Astrocyte of the cerebellum (primary cell): ENCODE data around the gene APOBEC3A.
"Not testable (repeated sequence)": the region's sequence is repeated elsewhere in the genome, so short reads cannot be mapped to it uniquely, and the experiment has no call there.

Experiments
- DNase-seq: peaks from one replicate; pipeline ENCODE4 v3.0.0-alpha.2; 2011; ENCODE audit warnings: low read depth
- H3K4me3 ChIP-seq: 2 replicates; pipeline ENCODE4 v1.5.1; 2011; ENCODE audit warnings: mild to moderate bottlenecking, low read depth, low read length, moderate library complexity
- CTCF ChIP-seq: IDR thresholded peaks from 2 replicates; pipeline ENCODE4 v1.5.1; 2012; ENCODE audit warnings: low read length, low read depth, moderate library complexity, mild to moderate bottlenecking; ENCODE audit errors: missing control alignments
- in situ Hi-C: cut with HindIII; loops from 2 replicates; pipeline ENCODE4 v1.10.0; 2017; ENCODE audit warnings: low sequenced_read_pairs

The APOBEC3A gene

GRCh38 chr22:39007177-39007576, 49.8 kb downstream of the APOBEC3A start:
- TF ChIP-seq CTCF, result no peak
- DNase-seq, result no peak
- no peak overlapping the region for H3K4me3 ChIP-seq
- in situ Hi-C loops, result loop anchor here (5.0 kb wide), 1 partner anchor 120 kb away; no protein-coding TSS in a partner anchor

- in situ Hi-C loops, result loop anchor here (5.0 kb wide), 1 partner anchor 119 kb away; no protein-coding TSS in a partner anchor
- not testable (repeated sequence) for DNase-seq, H3K4me3 ChIP-seq
Measured at GRCh38 chr22:39008271-39008850, 51.0 kb downstream of the APOBEC3A start.

- no peak for TF ChIP-seq CTCF
- in situ Hi-C loops, result no loop called here
- no peak for DNase-seq
- H3K4me3 ChIP-seq, result no peak overlapping the region
Measured at GRCh38 chr22:39010946-39011345, 53.5 kb downstream of the APOBEC3A start.
